ENCODE data around the gene PDX1.
A peak's percentile ranks its signal among the peaks of the same experiment; 100 is the strongest.

Gene PDX1

GRCh38 chr13:27919934-27920676, at the start of gene PDX1:
Gene PDX1, plus strand, starts transcription at chr13:27920000. Its CDS starts 139 bp downstream, at chr13:27920139.
- DNase-seq (ENCODE audit: low read depth in 2 of 2): peak in 1 of 2 donors; percentile 41

DNA sequence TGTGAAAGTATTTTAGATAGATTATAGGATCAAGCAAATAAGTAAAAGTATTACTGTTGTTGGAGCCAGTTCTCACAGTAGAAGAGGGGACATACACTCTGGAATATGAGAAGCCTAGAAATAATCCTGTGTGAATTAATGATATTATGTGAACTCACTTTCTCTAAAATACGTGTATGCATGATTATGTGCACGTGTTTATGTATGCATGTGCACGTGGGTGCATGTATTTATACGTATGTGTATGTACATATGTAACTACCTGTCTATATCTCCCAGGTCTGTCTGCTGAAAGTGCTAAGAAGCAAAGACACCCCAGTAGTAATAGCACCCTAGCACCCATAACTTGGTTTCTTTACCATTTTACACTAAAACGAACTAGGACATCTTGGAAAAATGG, 41.5 kb upstream of the PDX1 start:
- no peak for DNase-seq (ENCODE audit: low read depth in 2 of 2)

DNA sequence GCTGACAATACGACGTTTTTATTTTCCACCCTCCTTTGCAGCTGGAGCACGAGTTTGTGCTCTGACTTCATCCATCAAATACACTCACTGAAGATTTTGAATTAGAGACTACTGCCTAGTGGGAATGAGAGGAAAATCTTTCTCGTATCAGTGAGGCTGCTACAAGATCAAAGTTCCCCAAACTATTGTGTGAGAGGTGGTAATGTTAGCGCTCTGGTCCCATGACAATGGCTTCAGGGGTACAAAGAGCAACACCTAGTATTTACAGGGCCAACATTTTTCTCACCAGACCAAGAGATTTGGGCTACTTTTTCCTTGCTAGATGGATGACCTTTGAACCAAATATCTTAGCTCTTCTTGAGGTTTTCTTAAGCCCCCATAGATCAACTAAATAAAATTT, 30.3 kb upstream of the PDX1 start:
- DNase-seq (ENCODE audit: low read depth in 2 of 2): no peak

GRCh38 chr13:27896726-27897125, 23.1 kb upstream of the PDX1 start:
- DNase-seq (ENCODE audit: low read depth in 2 of 2): no peak

- DNase-seq (ENCODE audit: low read depth in 2 of 2): no peak
These were observed 15.1 kb upstream of the PDX1 start for GRCh38 chr13:27904719-27905118.

- DNase-seq (ENCODE audit: low read depth in 2 of 2): no peak
These were observed 14.2 kb upstream of the PDX1 start for GRCh38 chr13:27905650-27906049.

- DNase-seq (ENCODE audit: low read depth in 2 of 2): no peak
These were observed 12.5 kb upstream of the PDX1 start for GRCh38 chr13:27907121-27907787.

- no peak for DNase-seq (ENCODE audit: low read depth in 2 of 2)
These were observed 10.4 kb upstream of the PDX1 start for GRCh38 chr13:27909378-27909777.

GRCh38 chr13:27911521-27911920, 8.3 kb upstream of the PDX1 start:
- no peak for DNase-seq (ENCODE audit: low read depth in 2 of 2)

DNA sequence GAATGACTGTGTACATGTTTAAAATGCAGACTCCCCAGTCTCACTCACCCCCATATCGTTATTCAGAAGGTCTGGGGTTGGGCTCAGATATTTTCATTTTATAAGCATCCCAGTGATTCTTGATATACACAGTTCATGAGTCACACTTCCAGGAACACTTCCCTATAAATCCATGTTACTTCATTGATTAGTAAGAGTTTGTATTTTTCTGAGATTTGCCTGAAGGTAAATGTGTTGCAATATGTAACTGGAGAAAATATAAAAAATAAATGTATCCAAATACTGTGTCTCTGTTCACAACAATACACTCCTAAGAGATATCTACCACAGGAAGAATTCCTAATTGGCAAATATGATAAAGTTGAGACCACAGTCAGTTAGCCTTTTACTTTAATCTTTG, 6.6 kb upstream of the PDX1 start:
- no peak for DNase-seq (ENCODE audit: low read depth in 2 of 2)

DNA sequence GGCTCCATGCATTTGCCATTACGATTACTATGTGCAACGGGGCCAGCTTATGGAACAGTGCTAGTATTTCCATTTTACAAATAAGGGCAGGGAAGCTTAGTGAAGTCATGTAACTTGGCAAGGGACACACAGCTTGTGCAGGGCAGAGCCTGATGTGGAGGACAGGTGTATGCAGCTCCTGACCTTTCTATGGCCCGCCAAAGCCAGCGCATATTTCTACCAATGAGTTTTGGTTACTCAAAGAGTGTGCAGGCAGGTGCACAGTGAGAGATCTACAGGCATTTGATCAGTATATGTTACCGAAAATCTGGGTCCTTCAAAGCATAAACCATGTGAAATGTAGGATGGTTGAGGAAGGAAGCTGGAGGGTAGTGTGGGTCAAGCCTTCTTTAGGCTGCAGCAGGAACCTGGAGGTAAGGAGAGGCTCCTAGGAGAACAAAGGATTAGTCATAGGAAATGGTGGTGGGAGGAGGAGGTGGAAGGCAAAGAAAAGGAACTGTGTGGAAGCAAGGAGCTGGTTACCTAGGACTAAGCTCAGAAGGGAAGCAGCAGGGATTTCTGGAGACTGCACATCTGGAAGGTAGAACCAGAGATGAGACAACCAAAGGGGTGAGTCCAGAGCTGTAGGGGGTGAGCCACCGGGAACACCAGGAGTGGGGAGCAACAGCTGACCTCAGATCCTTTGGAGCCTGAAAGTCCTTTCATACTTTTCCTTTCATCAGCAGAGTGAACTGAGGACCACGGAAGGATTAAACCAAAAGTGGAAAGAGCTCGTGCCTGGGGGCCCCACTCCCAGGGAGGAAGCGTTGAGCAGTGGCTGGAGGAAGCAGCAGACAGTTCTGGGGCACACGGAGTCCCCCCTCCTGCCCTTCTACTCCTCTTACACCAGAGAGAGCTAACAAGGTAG, 4.2 kb upstream of the PDX1 start:
- no peak for DNase-seq (ENCODE audit: low read depth in 2 of 2)

- DNase-seq (ENCODE audit: low read depth in 2 of 2): no peak
These were observed 2.5 kb upstream of the PDX1 start for GRCh38 chr13:27917121-27917947.

DNA sequence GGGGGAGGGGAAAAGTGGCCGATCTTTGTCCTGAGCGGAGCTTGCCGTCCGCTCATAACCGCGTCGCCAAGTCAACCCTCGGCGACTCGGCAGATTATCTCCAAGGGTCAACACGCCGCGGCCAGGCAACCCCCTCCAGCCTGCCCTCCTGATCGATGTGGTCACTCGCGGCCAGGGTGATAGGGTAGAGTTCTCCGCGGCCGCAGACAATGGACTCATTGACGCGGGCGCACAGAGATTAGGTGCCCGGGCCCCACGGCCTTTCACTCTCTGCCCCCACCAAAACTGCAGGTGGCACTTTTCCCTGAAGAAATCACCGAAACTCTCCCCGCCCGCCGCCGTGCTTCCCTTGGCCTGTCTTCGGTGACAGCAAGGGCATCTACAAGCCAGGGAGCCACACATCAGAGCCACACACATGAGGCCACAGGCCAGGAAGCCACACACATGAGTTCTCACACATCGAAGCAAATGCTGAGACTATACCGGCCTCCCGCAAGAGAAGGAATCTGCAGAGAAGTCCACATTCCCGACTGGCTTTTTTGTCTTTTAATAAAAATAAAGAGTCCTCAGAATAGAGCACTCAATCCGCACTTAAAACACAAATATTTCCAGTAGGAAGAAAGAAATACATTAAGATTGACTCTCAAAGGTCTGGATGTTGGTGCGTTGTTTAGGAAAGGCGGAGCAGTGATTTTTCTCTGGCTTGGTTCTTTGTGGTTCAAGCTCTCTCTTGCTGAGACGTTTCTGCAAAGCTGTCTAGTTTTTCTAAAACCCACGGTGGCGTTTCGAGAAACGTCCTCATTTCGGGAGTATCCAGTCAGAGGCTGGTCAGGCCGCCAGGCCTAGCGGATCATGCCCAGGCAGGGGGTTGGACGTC, 1.5 kb upstream of the PDX1 start:
- no peak for DNase-seq (ENCODE audit: low read depth in 2 of 2)

DNA sequence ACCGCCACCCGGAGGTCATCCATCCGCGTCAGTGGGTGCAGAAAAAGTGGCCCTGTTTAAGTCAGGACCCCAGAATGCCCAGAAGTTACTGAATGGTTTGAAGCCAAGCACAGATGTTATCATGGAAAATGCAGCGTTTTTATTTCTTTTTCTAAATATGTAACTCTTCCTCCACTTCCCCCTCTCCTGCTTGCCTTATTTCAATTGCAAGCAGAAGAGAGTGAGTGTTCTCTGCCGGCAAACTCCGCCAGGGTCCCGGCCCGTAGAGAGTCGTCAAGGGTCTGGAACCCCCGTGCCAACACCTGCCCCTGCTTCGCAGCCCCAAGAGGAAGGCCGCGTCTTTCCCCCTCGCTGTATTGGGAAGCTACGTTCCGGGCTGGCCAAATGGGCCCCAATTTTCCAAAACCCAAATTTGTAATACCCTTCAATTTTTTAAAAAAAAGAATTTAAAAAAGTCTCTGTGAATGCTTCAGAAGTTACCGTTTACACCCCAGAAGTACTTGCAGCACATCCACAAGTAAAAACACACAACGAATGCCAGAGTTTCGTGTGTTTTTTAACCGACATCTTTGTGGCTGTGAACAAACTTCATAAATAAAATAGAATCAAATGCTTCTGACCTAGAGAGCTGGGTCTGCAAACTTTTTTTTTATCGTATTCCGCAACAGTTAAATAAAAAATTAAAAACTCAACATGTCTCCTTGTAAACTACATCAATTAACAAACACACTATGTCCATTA, 712 bp upstream of the PDX1 start:
- DNase-seq (ENCODE audit: low read depth in 2 of 2): no peak

DNA sequence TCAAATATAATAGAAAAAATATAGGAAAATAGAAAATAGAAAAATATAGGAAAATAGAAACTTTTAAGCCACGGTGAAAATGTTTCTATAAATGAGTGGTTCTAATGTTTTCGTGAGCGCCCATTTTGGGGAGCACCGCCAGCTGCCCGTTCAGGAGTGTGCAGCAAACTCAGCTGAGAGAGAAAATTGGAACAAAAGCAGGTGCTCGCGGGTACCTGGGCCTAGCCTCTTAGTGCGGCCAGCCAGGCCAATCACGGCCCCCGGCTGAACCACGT, 204 bp upstream of the PDX1 start:
- DNase-seq (ENCODE audit: low read depth in 2 of 2): no peak

DNA sequence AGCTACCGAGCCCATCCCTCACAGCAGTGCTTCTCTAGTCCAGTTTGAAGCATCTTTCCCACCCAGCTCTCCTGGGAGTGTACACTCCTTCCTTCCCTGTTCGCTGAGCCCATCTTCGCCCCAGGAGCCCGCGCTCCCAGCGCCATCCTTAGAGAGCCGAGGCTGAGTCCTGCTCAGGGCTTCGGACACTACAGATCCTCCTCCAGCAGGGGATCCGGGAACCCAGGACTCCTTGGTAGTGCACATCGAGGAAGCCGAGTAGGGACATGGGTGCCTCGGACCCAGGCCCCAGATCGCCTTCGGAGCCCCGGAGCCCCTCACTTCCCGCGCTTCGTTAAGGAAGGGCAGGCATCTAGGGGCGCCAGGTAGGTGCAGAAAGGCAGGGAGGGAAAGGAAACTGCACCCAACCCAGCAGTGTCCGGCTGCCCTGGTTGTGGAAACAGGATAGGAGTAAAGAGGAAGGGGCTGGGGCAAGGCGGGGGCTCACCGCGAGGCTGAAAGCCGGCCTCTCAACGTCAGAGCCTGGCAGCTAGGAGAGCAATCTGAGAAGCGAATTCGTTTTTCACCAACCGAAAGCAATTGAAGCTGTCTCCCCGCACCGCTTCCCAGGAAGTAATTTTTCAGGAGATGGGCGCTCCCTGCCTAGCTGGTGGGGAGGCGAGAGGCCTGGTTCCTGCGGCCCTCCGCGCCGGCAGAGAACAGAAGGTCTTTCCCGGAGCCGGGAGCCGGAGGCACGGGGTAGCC, 1.0 kb downstream of the PDX1 start:
- no peak for DNase-seq (ENCODE audit: low read depth in 2 of 2)

DNA sequence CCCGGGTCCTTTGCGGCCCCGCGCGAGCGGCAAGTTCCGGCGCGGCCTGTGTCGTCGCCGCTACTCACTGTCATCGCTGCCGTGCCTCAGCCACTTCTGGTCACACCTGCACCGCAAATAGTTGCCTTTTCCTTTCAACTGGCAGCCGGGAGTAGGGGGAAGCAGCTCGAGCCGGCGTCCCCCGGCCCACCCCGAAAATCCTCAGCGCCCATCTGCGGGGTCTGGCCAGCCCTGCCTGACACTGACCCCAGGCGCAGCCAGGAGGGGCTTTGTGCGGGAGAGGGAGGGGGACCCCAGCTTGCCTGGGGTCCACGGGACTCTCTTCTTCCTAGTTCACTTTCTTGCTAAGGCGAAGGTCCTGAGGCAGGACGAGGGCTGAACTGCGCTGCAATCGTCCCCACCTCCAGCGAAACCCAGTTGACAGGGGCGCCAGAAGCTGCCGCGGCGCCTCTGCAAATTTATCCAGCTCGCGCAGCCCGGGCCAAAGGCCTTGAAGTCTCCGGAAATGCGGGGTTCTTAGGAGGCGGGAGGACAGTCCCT, 1.7 kb downstream of the PDX1 start:
- no peak for DNase-seq (ENCODE audit: low read depth in 2 of 2)

- DNase-seq (ENCODE audit: low read depth in 2 of 2): no peak
These were observed 2.4 kb downstream of the PDX1 start for GRCh38 chr13:27921961-27922882.

All from stimulated activated CD8-positive, alpha-beta memory T cell treated with anti-CD3 and anti-CD28 coated beads, Interleukin-2, amount 100 ng/mL, for 48 hours (primary cell).